Activated CD4-positive, alpha-beta T cell treated with anti-CD3 and anti-CD28 coated beads, Interleukin-2, amount 10 ng/mL, durations not matched to agents 7 days and 5 days (primary cell): ENCODE data around the gene NCOA5. TPM values are rescaled to one million over a fixed set of nuclear protein-coding genes. Genes with fewer than 3 reads are reported as not detected.
"Not testable (repeated sequence)": the region's sequence is repeated elsewhere in the genome, so short reads cannot be mapped to it uniquely, and the experiment has no call there.

ENCODE experiments used
- CTCF ChIA-PET: fragments of 350-600 bp; sonication (Branson Sonifier 250); formaldehyde crosslinking; loops from one replicate; lab custom pipeline; 2021; ENCODE audit warnings: antibody characterized with exemption; lab: Charles Lee
- POLR2A ChIA-PET: fragments of 350-600 bp; sonication (Branson Sonifier 250); formaldehyde crosslinking; loops from one replicate; lab custom pipeline; 2021; ENCODE audit warnings: antibody characterized with exemption; lab: Charles Lee
- DNase-seq: peaks from one replicate; pipeline ENCODE4 v3.0.0-alpha.2; 2020
- H3K27ac Mint-ChIP-seq: one replicate; pipeline ENCODE4 v1.8.0; 2021; ENCODE audit warnings: mild to moderate bottlenecking, moderate library complexity, mixed read lengths
- H3K27me3 Mint-ChIP-seq: one replicate; pipeline ENCODE4 v1.8.0; 2021; ENCODE audit warnings: mixed read lengths
- H3K36me3 Mint-ChIP-seq: one replicate; pipeline ENCODE4 v1.8.0; 2021; ENCODE audit warnings: low read depth, mixed read lengths
- H3K4me1 Mint-ChIP-seq: one replicate; pipeline ENCODE4 v1.8.0; 2021; ENCODE audit warnings: mixed read lengths
- H3K4me3 Mint-ChIP-seq: one replicate; pipeline ENCODE4 v1.8.0; 2021; ENCODE audit warnings: mild to moderate bottlenecking, moderate library complexity, mixed read lengths
- H3K9me3 Mint-ChIP-seq: one replicate; pipeline ENCODE4 v1.8.0; 2021; ENCODE audit warnings: mixed read lengths
- total RNA-seq, 2 experiments: library from RNA; stranded (reverse); gene quantifications; one replicate each; pipeline ENCODE4 v1.2.3, GENCODE V29; 2021

The NCOA5 gene
- total RNA-seq, 2 experiments from 2014 or later = 30.9 to 35.0 TPM

DNA sequence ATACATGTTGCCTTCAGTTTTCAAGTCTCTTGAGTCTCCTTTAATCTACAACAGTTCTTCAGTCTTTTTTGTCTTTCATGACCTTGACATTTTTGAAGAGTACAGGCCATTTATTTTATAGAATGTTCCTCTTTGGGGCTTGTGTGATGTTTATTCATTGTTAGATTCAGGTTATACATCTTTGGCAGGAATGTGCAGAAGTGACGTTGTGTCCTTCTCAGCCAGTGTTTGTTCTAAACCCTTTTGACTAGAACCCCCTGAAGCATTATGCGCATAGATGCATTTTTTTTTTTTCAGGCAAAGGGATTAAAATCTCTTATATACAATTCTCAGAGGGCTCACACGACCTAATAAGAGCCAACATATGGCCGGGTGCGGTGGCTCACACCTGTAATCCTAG is 11.2 kb upstream of the NCOA5 start:
- ChIA-PET POLR2A (no interaction called here), CTCF (interaction anchor here (0.7 kb wide), 1 partner anchor 73 kb away, joined by 3 read pairs; no protein-coding TSS in a partner anchor)
- H3K4me3 Mint-ChIP-seq = no peak overlapping the region
- H3K4me1 Mint-ChIP-seq = no peaks in the 10 kb centered on the region
- H3K27me3 Mint-ChIP-seq = peaks cover 52% of the 10 kb centered on the region
- no peak overlapping the region for H3K27ac Mint-ChIP-seq
- no peak for DNase-seq
- no peaks in the 10 kb centered on the region for H3K9me3 Mint-ChIP-seq
- H3K36me3 Mint-ChIP-seq = peaks cover 1% of the 10 kb centered on the region

GRCh38 chr20:46100444-46100843 is 10.7 kb upstream of the NCOA5 start:
- H3K27ac Mint-ChIP-seq, DNase-seq, H3K36me3 Mint-ChIP-seq, H3K4me3 Mint-ChIP-seq, POLR2A ChIA-PET, H3K9me3 Mint-ChIP-seq, H3K4me1 Mint-ChIP-seq: not testable (repeated sequence)
- H3K27me3 Mint-ChIP-seq = peaks cover 51% of the 10 kb centered on the region
- CTCF ChIA-PET = interaction anchor here (0.7 kb wide), 1 partner anchor 73 kb away, joined by 3 read pairs; no protein-coding TSS in a partner anchor

DNA sequence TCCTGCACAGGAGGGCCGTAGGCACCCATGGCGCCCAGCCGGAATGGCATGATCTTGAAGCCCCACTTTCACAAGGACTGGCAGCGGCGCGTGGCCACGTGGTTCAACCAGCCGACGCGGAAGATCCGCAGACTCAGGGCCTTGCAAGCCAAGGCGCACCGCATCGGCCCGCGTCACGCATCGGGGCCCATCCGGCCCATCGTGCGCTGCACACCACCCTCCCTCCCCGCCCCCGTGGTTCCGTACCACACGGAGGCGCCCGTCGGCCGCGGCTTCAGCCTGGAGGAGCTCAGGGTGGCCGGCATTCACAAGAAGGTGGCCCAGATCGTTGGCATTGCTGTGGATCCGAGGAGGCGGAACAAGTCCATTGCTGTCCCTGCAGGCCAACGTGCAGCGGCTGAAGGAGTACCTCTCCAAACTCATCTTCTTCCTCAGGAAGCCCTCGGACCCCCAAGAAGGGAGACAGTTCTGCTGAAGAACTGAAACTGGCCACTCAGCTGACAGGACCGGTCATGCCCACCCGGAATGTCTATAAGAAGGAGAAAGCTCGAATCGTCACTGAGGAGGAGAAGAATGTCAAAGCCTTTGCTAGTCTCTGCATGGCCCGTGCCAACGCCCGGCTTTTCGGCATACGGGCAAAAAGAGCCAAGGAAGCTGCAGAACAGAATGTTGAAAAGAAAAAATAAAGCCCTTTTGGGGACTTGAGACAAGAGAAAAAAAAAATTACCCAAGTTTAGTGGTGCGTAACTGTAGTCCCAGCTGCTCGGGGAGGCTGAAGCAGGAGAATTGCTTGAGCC is 9.9 kb upstream of the NCOA5 start:
- Mint-ChIP-seq H3K9me3 (no peaks in the 10 kb centered on the region), H3K36me3 (peaks cover 1% of the 10 kb centered on the region), H3K27me3 (peaks cover 43% of the 10 kb centered on the region), H3K4me1 (no peaks in the 10 kb centered on the region), H3K4me3 (no peak overlapping the region), H3K27ac (no peak overlapping the region)
- no peak for DNase-seq
- ChIA-PET POLR2A (no interaction called here), CTCF (no interaction called here)

DNA sequence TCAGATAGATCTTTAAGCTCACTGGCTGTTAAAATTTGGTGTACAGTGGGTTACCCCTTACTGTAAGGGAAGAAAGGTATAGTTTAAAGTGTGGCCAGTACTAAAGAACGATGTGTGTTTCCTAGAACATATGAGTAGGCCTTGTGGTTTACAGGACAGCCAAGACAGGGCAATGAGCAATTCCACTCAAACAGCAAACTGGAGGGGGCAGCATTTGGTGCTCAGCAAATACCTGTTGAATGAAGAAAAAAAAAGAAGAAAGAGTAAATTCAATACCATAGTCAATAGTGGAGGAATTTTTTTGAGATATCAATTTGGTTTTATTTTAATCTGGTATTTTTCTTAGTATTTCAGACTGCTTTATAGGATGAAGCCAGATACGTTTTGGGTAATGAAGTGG is 3.8 kb upstream of the NCOA5 start:
- DNase-seq = no peak
- POLR2A ChIA-PET = no interaction called here
- Mint-ChIP-seq H3K27me3 (peaks cover 8% of the 10 kb centered on the region), H3K36me3 (no peaks in the 10 kb centered on the region), H3K4me1 (peaks cover 15% of the 10 kb centered on the region), H3K4me3 (no peak overlapping the region), H3K9me3 (no peaks in the 10 kb centered on the region), H3K27ac (no peak overlapping the region)
- CTCF ChIA-PET = interaction anchor here (1.2 kb wide), 1 partner anchor 79 kb away, joined by 4 read pairs; no protein-coding TSS in a partner anchor

DNA sequence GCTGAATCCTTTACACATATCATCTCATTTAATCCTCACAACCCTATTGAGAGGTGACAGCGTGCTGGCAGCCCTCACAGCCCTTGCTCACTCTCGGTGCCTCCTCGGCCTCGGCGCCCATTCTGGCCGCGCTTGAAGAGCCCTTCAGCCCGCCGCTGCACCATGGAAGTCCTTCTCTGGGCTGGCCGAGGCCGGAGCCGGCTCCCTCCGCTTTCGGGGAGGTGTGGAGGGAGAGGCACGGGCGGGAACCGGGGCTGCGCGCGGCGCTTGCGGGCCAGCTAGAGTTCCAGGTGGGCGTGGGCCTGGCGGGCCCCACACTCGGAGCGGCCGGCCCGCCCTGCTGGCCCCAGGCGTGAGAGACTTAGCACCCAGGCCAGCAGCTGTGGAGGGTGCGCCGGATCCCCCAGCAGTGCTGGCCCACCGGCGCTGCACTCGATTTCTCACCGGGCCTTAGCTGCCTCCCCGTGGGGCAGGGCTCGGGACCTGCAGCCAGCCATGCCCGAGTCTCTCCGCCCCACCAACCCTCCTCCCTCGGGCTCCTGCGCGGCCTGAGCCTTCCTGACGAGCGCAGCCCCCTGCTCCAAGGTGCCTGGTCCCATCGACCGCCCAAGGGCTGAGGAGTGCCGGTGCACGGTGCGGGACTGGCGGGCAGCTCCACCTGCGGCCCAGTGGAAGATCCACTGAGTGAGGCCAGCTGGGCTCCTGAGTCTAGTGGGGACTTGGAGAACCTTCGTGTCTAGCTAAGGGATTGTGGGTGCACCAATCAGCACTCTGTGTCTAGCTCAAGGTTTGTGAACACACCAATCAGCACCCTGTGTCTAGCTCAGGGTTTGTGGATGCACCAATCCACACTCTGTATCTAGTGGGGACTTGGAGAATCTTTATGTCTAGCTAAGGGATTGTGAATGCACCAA is 2.1 kb upstream of the NCOA5 start:
- not testable (repeated sequence) for H3K4me3 Mint-ChIP-seq, DNase-seq, H3K9me3 Mint-ChIP-seq, H3K27me3 Mint-ChIP-seq, H3K36me3 Mint-ChIP-seq, H3K27ac Mint-ChIP-seq
- POLR2A ChIA-PET = interaction anchor here (0.6 kb wide), 1 partner anchor 12 kb away, joined by 3 read pairs; no protein-coding TSS in a partner anchor
- H3K4me1 Mint-ChIP-seq = peaks cover 31% of the 10 kb centered on the region
- CTCF ChIA-PET = interaction anchor here (1.2 to 1.9 kb wide), 2 partner anchors 27 to 77 kb away, joined by 4 read pairs; no protein-coding TSS in a partner anchor

- ChIA-PET CTCF (interaction anchor here (1.0 to 2.0 kb wide), 3 partner anchors 26 to 67 kb away, joined by 3 to 4 read pairs (median 4); no protein-coding TSS in a partner anchor), POLR2A (no interaction called here)
- Mint-ChIP-seq H3K4me3 (peak overlapping the region; percentile 88), H3K4me1 (peaks cover 47% of the 10 kb centered on the region), H3K36me3 (peaks cover 3% of the 10 kb centered on the region), H3K27me3 (no peaks in the 10 kb centered on the region), H3K9me3 (no peaks in the 10 kb centered on the region), H3K27ac (peak overlapping the region; percentile 92)
- DNase-seq = no peak
These were observed 670 bp downstream of the NCOA5 start for GRCh38 chr20:46089167-46089416.

GRCh38 chr20:46088409-46089166 is 1.2 kb downstream of the NCOA5 start:
- H3K36me3 Mint-ChIP-seq = peaks cover 3% of the 10 kb centered on the region
- H3K27ac Mint-ChIP-seq = peak overlapping the region; percentile 86
- ChIA-PET CTCF (interaction anchor here (1.0 to 2.0 kb wide), 3 partner anchors 26 to 66 kb away, joined by 3 to 4 read pairs (median 4); no protein-coding TSS in a partner anchor), POLR2A (no interaction called here)
- peak overlapping the region; percentile 88 for H3K4me3 Mint-ChIP-seq
- H3K9me3 Mint-ChIP-seq = no peaks in the 10 kb centered on the region
- DNase-seq = no peak
- H3K27me3 Mint-ChIP-seq = no peaks in the 10 kb centered on the region
- peaks cover 47% of the 10 kb centered on the region for H3K4me1 Mint-ChIP-seq

GRCh38 chr20:46087161-46087560 is 2.6 kb downstream of the NCOA5 start:
- ChIA-PET POLR2A (no interaction called here), CTCF (interaction anchor here (2.0 kb wide), 1 partner anchor 65 kb away, joined by 4 read pairs; no protein-coding TSS in a partner anchor)
- Mint-ChIP-seq H3K4me3 (peak overlapping the region; percentile 11), H3K27me3 (no peaks in the 10 kb centered on the region), H3K4me1 (peaks cover 52% of the 10 kb centered on the region), H3K27ac (no peak overlapping the region), H3K9me3 (no peaks in the 10 kb centered on the region), H3K36me3 (peaks cover 3% of the 10 kb centered on the region)
- DNase-seq = no peak

GRCh38 chr20:46085179-46085851 is 4.4 kb downstream of the NCOA5 start:
- no peaks in the 10 kb centered on the region for H3K9me3 Mint-ChIP-seq
- H3K4me3 Mint-ChIP-seq = no peak overlapping the region
- peaks cover 46% of the 10 kb centered on the region for H3K4me1 Mint-ChIP-seq
- peaks cover 3% of the 10 kb centered on the region for H3K36me3 Mint-ChIP-seq
- CTCF ChIA-PET = interaction anchor here (0.5 kb wide), 1 partner anchor 971 kb away, joined by 3 read pairs; no protein-coding TSS in a partner anchor
- no peaks in the 10 kb centered on the region for H3K27me3 Mint-ChIP-seq
- no peak overlapping the region for H3K27ac Mint-ChIP-seq
- POLR2A ChIA-PET = no interaction called here
- DNase-seq = no peak

- H3K27ac Mint-ChIP-seq = no peak overlapping the region
- no peak for DNase-seq
- no peaks in the 10 kb centered on the region for H3K27me3 Mint-ChIP-seq
- peaks cover 41% of the 10 kb centered on the region for H3K4me1 Mint-ChIP-seq
- ChIA-PET CTCF (interaction anchor here (0.5 kb wide), 1 partner anchor 971 kb away, joined by 3 read pairs; no protein-coding TSS in a partner anchor), POLR2A (no interaction called here)
- H3K36me3 Mint-ChIP-seq = peaks cover 3% of the 10 kb centered on the region
- no peak overlapping the region for H3K4me3 Mint-ChIP-seq
- H3K9me3 Mint-ChIP-seq = no peaks in the 10 kb centered on the region
These were observed 5.0 kb downstream of the NCOA5 start for GRCh38 chr20:46084805-46085178.

- H3K27me3 Mint-ChIP-seq = no peaks in the 10 kb centered on the region
- no peak for DNase-seq
- H3K4me3 Mint-ChIP-seq = no peak overlapping the region
- H3K9me3 Mint-ChIP-seq = no peaks in the 10 kb centered on the region
- peaks cover 38% of the 10 kb centered on the region for H3K4me1 Mint-ChIP-seq
- no peak overlapping the region for H3K27ac Mint-ChIP-seq
- H3K36me3 Mint-ChIP-seq = peaks cover 3% of the 10 kb centered on the region
- ChIA-PET POLR2A (no interaction called here), CTCF (interaction anchor here (1.0 kb wide), 1 partner anchor 22 kb away, joined by 3 read pairs; no protein-coding TSS in a partner anchor)
These were observed 6.2 kb downstream of the NCOA5 start for GRCh38 chr20:46083531-46084061.
